ENCODE results near the gene C2CD5.
"Not testable (repeated sequence)": the region's sequence is repeated elsewhere in the genome, so short reads cannot be mapped to it uniquely, and the experiment has no call there.

The C2CD5 gene

GRCh38 chr12:22544038-22544979 lies at the start of gene C2CD5:
Gene C2CD5, minus strand, starts transcription at chr12:22544542. Its CDS starts 392 bp downstream, at chr12:22544150.
- peak; percentile 98 for DNase-seq

GRCh38 chr12:22593864-22594263 lies 49.5 kb upstream of the C2CD5 start:
- DNase-seq, result no peak

- DNase-seq, result no peak
Observed at GRCh38 chr12:22588817-22589216, 44.5 kb upstream of the C2CD5 start.

- no peak for DNase-seq
Observed at GRCh38 chr12:22578328-22578727, 34.0 kb upstream of the C2CD5 start.

- DNase-seq, result no peak
Observed at GRCh38 chr12:22577667-22578066, 33.3 kb upstream of the C2CD5 start.

- no peak for DNase-seq
Observed at GRCh38 chr12:22576473-22576872, 32.1 kb upstream of the C2CD5 start.

- DNase-seq, result no peak
Observed at GRCh38 chr12:22576065-22576464, 31.7 kb upstream of the C2CD5 start.

GRCh38 chr12:22574921-22575320 lies 30.6 kb upstream of the C2CD5 start:
- no peak for DNase-seq

GRCh38 chr12:22573181-22573580 lies 28.8 kb upstream of the C2CD5 start:
- no peak for DNase-seq

- no peak for DNase-seq
Observed at GRCh38 chr12:22569253-22569652, 24.9 kb upstream of the C2CD5 start.

GRCh38 chr12:22562036-22563028 lies 18.0 kb upstream of the C2CD5 start:
- DNase-seq, result no peak

- DNase-seq, result not testable (repeated sequence)
Observed at GRCh38 chr12:22554750-22555149, 10.4 kb upstream of the C2CD5 start.

- DNase-seq, result no peak
Observed at GRCh38 chr12:22551624-22552023, 7.3 kb upstream of the C2CD5 start.

GRCh38 chr12:22545255-22545654 lies 913 bp upstream of the C2CD5 start:
- no peak for DNase-seq

GRCh38 chr12:22543246-22544037 lies 900 bp downstream of the C2CD5 start:
- peak; percentile 71 for DNase-seq

- DNase-seq, result no peak
Observed at GRCh38 chr12:22541496-22542155, 2.7 kb downstream of the C2CD5 start.

- DNase-seq, result peak; percentile 13
Observed at GRCh38 chr12:22539055-22539454, 5.3 kb downstream of the C2CD5 start.

- DNase-seq, result no peak
Observed at GRCh38 chr12:22538311-22538710, 6.0 kb downstream of the C2CD5 start.

GRCh38 chr12:22536971-22537544 lies 7.3 kb downstream of the C2CD5 start:
- DNase-seq, result no peak

GRCh38 chr12:22536346-22536945 lies 7.9 kb downstream of the C2CD5 start:
- no peak for DNase-seq

- DNase-seq, result no peak
Observed at GRCh38 chr12:22535478-22535877, 8.9 kb downstream of the C2CD5 start.

All from RPMI8226 (cell line).